ENCODE data around the gene PCDHAC2.

Gene PCDHAC2

DNA sequence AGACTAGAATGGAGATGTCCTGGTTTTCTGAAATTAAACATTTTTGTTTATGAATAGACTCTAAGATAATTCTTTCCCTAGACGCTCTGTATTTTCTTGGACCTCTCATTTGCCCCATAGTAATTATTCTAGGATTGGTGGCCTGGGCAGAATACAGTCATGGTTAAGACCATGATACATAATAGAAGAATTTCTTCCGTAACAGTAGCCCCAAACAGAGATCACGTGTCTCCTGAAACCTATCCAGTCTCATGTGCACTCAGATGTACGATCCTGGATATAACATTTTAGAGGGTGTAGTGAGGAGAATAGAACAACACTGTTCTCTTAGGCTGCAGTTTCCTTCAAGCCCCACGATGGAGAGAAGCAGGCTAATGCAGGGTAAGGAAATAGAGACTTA, 22.3 kb downstream of the PCDHAC2 start:
- DNase-seq (ENCODE audit: low read depth in 2 of 2), result no peak

DNA sequence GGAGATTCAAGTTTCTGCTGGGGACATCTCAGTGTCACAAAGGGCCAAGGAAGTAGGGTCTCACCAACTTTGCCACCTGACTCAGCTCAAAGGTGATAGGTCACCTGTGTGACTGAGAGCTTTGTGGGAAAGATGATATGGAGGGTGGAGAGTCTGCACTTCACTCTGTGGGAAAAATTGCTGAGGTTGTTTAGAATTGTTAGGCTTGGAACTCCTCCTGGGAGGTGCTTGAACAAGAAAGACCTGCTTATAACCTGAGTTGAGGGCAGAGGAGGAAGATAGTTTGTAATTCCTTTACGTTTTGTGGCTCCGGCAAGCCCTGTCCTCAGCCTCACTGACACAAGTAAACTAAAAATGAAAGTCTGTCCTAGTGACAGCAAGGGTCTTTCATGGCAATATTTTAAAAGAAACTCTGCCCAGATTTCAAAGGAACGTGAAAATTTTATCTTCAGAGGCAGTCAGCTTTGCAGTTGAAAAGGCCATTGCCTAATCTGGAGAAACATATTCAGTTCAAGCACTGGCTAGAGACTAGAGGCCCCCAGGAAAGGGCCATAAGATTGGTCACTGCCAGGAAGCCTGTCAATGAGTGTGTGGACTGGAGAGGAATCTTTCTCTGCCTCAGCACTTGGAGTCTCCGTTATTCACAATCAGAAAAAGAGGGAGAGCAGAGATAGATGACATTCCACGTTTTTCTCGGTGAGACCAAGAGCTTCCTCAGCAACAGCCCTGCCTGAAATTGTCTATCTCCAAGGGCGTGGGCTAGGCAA, 23.2 kb downstream of the PCDHAC2 start:
- DNase-seq (ENCODE audit: low read depth in 2 of 2), result no peak

DNA sequence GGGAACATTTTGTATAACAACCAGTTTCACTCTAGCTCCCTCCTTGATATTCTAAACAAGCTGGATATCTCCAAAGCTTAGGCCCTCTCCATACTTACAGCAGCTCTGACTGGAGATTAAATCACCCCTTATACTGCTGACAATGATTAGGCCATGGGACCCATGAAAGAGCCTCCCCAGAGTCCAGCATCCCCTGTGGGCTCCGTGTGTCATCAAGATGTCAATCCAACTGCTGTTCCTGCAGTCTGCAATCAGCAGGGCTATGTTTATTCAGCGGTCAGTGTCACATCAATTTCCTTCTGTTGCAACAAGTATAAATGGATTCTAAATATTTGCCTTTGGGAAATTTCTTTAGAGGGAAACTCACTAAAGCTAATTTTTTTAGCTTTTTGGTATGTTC, 26.6 kb downstream of the PCDHAC2 start:
- DNase-seq (ENCODE audit: low read depth in 2 of 2), result no peak

DNA sequence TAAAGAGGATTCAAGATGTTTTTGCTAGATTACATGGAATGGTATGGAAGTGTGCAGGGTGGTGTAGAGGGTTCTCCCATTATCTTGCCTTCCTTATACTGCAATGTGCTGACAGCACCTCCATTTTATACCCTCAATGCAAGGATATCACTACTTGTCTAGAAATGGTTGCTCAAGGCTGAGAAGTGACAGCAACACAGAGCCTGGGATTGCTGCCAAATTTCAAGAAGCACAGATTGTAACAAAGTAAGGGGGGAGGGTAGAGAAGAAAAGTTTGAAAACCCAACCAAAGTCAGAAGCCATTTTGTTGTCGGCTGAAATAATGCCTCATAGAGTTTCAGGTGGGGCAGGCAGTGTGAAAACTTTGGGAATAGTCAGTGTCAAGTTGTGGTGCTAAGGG, 29.8 kb downstream of the PCDHAC2 start:
- no peak for DNase-seq (ENCODE audit: low read depth in 2 of 2)

DNA sequence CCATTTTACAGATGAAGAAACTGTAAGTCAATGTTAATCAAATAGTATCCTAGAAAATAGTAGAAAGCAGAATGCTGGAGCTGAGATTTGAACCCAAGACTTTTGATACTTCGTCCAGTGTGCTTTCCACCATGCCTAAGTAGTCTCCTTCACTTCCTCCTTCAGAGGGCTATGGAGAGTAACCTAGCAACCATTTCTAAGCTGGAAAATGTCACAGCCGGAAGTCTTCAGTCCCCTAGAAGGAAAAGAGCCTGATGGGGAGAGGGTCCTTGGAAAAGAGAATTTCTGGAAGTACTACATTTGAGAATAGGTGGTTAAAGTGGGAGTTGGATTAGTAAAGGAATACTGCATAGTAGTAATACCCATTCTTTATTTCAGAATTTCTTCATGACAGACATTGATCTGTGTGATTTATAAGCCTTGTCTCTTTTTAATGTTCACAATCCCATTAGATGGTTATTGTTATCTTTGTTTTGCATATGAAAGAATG, 32.7 kb downstream of the PCDHAC2 start:
- DNase-seq (ENCODE audit: low read depth in 2 of 2), result no peak

DNA sequence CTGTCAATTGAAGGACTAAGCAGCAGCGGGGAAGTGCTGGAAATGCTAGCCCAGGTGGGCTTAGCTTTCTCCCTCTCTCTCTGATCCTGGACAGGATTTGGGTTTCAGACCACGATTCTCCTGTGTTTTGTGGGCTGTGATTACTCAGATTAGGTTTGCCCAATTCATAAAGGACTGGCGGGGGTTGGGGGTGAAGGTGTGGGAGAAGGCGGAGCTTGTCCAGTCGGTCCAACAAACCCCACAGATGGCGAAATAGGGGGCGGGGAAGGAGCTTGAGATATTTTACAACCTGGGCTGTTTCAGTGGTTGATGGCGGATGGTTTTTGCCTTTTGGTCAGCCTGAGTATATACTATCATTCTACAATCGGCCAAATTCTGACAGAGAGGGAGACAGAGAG, 35.2 kb downstream of the PCDHAC2 start:
- DNase-seq (ENCODE audit: low read depth in 2 of 2), result no peak

DNA sequence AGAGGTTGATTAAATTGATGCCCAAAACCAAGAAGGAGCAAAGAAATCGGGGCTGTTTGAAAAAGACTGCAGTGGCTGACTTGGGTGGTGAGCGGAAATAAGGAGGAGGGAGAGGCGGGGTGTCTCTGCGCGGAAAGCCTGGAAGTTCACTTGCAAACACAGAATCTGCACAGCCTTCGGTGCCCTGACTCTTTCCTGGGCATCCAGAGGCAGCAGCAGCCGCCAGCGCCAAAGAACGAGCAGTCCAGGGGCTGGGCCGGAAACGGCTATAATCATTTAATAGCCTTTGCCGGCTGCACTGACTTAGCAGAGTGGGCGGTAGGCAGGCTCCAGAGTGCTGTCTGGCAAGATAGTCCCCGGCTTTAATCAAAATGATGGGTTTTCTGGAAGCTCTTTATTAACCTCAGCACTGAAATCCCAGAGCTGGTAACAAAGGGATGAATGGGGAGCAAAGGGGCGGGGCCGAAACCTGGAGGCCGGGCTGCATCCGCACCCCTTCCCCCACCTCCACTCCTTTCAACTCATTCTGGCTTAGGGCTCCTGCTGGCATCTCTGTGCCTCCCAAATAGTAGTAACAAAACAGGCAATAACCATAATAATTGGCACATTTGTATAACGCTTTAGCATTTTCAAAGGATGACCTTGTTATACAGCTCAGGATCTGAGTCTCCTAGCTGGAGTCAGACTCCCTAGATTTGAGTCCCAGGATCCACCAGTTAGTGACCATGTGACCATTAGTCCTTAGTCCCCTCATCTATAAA, 35.7 kb downstream of the PCDHAC2 start:
- DNase-seq (ENCODE audit: low read depth in 2 of 2), result no peak

DNA sequence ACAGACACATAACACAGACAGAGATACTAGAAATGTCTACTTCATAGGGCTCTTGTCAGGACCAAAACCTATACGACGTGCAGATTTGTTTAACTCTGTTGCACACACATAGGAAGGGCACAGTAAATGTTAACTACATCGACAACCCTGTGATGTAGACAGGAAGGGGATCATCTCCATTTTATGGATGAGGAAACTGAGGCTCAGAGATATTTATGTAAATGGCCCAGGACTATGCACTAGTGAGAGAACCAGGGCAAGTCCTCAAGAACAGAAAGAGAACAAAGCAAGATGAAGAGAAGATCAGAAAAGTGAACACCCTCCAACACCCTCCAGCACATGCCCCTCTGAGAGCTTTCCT, 36.3 kb downstream of the PCDHAC2 start:
- DNase-seq (ENCODE audit: low read depth in 2 of 2), result no peak

DNA sequence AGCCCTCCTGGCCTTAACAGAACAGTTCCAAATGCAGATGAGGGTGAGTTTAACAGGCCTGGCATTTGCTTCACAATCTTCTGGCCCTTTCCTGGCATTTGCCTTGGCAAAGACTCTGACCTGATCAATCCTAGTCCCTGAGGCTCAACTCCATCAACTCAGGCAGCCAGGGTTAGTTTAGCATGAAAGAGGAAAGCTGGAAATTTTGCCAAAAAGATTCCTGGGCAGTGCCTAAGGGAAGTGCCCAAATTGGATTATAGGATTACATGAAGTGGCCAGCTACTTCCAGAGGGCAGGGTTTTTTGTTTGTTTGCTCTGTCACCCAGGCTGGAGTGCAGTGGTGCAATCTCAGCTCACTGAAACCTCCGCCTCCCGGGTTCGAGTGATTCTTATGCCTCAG, 36.8 kb downstream of the PCDHAC2 start:
- no peak for DNase-seq (ENCODE audit: low read depth in 2 of 2)

DNA sequence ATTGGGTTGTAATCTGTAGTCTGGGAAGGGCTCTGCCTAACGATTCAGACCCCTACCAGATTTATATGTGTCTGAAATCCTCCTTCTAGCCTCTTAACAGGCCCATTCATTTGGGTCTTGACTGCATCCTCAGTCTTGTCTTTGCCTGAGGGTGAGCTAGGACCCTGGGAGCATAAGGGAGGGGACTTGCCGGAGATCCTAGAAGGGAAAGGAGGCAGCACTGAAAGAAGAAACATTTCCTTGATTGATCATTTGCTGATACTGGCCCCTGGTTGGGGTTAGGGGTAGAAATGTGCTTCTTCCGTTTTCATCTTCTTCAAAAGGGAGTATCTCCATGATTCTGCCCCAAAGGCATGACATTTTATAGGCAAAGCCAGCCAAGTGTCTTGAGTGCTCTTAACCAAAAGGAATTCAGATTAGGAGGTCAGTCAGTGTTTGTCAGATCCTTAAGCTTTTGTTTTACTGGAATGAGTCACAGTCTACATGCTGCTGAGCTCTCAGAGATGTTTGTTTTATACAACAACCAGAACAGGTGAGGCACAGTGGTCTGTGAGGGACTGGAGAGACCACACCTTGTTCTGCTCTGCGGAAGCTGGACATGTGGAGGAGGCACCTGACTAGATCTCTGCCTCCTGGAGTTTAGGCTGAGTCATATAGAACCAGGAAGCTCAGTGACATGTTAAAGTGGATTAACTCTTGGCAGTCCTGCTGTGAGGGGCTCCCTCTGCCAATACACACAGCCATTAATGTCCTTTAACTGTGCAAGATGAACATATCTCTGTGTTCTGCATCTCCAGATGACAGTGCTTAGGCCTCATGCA, 37.7 kb downstream of the PCDHAC2 start:
- no peak for DNase-seq (ENCODE audit: low read depth in 2 of 2)

DNA sequence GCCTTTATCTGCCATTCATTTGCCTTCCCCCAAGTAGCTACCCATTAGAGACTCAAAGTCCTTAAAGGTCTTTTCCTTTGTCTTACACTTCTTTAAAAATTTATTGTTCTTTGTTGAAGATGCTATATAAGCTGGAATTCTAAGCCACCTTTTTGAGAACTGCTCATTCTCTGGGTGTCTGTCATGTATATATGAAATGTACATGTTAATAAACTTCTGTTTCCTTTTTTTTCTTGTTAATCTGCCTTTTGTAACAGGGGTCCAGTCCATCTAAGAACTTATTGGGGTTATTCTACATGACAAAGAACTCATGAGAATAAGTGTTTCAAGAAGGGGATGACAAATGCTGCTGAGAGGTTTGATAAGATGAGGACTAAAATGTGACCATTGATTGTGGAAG, 41.5 kb downstream of the PCDHAC2 start:
- DNase-seq (ENCODE audit: low read depth in 2 of 2), result no peak

DNA sequence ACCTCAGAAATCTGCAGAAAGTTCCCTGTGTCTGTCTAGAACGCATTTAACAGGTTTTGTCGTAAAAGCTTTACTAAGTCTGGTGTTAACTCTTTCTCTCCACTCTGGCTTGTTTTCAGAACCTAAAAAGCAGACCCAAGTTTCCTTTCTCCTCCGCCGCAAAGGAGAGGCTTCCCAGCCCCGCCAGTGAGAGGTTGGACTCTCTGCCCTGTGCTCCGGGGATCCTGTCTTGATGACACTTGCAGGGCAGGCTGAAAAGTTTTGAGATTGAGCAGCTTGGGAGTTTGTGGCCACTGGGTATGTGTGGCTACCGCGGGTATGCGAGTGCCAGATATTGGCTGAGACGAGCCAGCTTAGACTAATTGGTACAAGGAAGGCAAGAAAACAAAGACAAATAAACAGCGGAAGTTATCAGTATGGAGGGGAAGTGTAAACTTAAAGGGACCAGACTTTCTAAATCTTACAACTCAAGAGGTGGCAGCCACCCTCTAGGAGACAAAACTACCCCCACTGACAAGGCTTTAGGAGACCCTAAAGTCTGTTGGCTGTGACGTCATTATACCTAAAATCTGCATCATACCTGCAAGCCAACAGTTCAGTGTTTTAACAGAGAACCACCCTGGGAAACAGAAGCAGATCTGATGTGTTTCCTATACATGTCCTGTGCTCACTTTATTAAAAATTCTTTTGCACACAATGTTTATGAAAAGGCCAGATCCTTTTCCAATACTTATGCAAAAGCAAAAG, 43.9 kb downstream of the PCDHAC2 start:
- DNase-seq (ENCODE audit: low read depth in 2 of 2), result no peak

DNA sequence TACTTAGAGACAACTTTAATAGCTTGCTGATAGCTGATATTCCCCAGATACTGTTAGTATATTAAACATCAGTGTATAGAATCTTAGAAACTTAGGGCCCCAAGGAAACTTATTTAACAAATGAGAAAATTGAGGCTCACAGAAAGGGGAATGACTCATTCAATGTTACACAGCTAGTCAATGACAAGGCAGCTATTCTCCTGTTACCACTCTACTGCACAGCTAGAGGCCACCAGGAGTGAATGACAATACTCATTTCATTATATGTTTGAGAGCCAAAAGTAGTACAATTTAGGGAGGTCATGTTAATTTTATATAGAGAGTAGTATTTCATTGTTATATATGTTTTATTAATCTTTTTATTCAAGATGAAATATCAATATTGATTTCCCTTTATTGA, 51.7 kb downstream of the PCDHAC2 start:
- DNase-seq (ENCODE audit: low read depth in 2 of 2), result no peak
